Stimulated activated naive CD8-positive, alpha-beta T cell treated with anti-CD3 and anti-CD28 coated beads, Interleukin-15, Interleukin-2, amounts not matched to agents 100 U/mL and 50 U/mL, for 24 hours (primary cell): Measurements from ENCODE around the gene CAGE1.

ENCODE experiments used
- ATAC-seq: fragments of 150-1000 bp; cut with Tn5 transposase; one replicate; pipeline ENCODE4 v1.10.0; 2021
- DNase-seq: peaks from one replicate; pipeline ENCODE4 v3.0.0; 2021

Gene CAGE1

GRCh38 chr6:7309050-7309449 is 80.5 kb downstream of the CAGE1 start:
- DNase-seq (no peak), ATAC-seq (no peak)

- ATAC-seq (no peak), DNase-seq (no peak)
These were observed 82.0 kb downstream of the CAGE1 start for GRCh38 chr6:7307533-7307932.

GRCh38 chr6:7304821-7305220 is 84.7 kb downstream of the CAGE1 start:
- no peak for ATAC-seq

GRCh38 chr6:7301702-7302101 is 87.8 kb downstream of the CAGE1 start:
- DNase-seq = no peak
- no peak for ATAC-seq

More at GRCh38 chr6:7304821-7305220, 84.7 kb downstream of the CAGE1 start:
- no peak for DNase-seq

GRCh38 chr6:7300926-7301325 is 88.6 kb downstream of the CAGE1 start:
- ATAC-seq = no peak

GRCh38 chr6:7298113-7298512 is 91.4 kb downstream of the CAGE1 start:
- no peak for DNase-seq
- no peak for ATAC-seq

More at GRCh38 chr6:7300926-7301325, 88.6 kb downstream of the CAGE1 start:
- DNase-seq = no peak

GRCh38 chr6:7296602-7297001 is 92.9 kb downstream of the CAGE1 start:
- ATAC-seq (no peak), DNase-seq (no peak)

GRCh38 chr6:7295916-7296315 is 93.6 kb downstream of the CAGE1 start:
- DNase-seq (no peak), ATAC-seq (no peak)

- DNase-seq (no peak), ATAC-seq (no peak)
These were observed 96.8 kb downstream of the CAGE1 start for GRCh38 chr6:7292596-7293255.

GRCh38 chr6:7290079-7290478 is 99.5 kb downstream of the CAGE1 start:
- ATAC-seq = no peak
- no peak for DNase-seq

- DNase-seq (no peak), ATAC-seq (no peak)
These were observed 104.1 kb downstream of the CAGE1 start for GRCh38 chr6:7285416-7285815.

- ATAC-seq (no peak), DNase-seq (no peak)
These were observed 105.9 kb downstream of the CAGE1 start for GRCh38 chr6:7283676-7284075.

- ATAC-seq (peak; percentile 51), DNase-seq (no peak)
These were observed 107.2 kb downstream of the CAGE1 start for GRCh38 chr6:7282097-7282906.
